Muscle of arm (tissue), 12 donors: Measurements from ENCODE around the gene CDC42. TPM values are rescaled to one million over a fixed set of nuclear protein-coding genes. Genes with fewer than 3 reads are reported as not detected.
"Not testable (repeated sequence)": the region's sequence is repeated elsewhere in the genome, so short reads cannot be mapped to it uniquely, and the experiment has no call there.

Experiments used
- DNase-seq: peaks from one replicate; pipeline ENCODE4 v3.0.0-alpha.2; 2013
- polyA plus RNA-seq, 12 donors: library from polyadenylated mRNA; unstranded; fragments of 120-200 nt; gene quantifications; one replicate each; pipeline ENCODE4 v1.2.1, GENCODE V29; 2013; ENCODE audit not compliant: insufficient read length in 12 of 12

The CDC42 gene
- polyA plus RNA-seq, 12 donors, result 200 to 2,247 (median 254) TPM

DNA sequence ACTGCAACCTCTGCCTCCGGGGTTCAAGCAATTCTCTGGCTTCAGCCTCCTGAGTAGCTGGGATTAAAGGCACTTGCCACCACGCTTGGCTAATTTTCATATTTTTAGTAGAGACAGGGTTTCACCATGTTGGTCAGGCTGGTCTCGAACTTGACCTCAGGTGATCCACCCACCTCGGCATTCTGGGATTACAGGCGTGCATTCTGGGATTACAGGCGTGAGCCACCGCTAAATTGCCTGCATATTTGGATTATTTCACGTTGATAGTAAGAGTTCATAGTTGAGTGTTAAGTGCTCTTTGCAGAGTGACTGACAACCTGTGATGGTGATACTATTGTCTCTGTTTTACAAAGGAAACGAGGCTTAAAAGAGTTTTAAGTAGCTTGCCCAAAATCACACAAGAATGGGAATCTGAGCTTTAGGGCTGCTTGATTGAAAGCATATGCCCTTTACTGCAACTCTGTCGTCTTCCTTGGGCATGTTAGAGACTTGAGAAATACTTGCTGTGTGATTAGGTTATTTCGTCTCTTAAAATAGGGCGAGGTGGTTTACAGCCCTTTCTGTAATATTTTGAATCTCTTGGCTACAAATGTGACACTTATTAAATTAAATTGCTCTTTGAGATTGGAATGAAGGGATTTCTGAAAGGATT, 12.4 kb downstream of the CDC42 start:
- no peak for DNase-seq

GRCh38 chr1:22071511-22071910, 19.0 kb downstream of the CDC42 start:
- no peak for DNase-seq

GRCh38 chr1:22074803-22075202, 22.3 kb downstream of the CDC42 start:
- DNase-seq, result no peak

GRCh38 chr1:22075718-22076117, 23.2 kb downstream of the CDC42 start:
- no peak for DNase-seq

DNA sequence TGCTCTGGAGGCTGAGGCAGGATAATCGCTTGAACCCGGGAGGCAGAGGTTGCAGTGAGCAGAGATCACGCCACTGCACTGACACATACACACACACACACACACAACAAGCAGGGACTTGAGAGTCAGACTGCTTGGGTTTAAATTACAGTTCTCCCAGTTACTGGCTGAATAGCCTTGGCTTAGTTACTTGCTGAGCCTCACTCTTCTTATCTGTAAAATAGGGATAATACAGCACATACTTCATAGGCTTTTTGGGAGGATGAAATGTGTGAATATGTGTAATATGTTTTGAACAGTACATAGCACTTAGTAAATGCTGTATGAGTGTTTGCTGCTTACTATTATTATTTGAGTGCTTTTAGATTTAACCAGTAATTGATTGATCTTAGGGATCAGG, 23.8 kb downstream of the CDC42 start:
- no peak for DNase-seq

GRCh38 chr1:22077728-22078127, 25.2 kb downstream of the CDC42 start:
- DNase-seq, result no peak

DNA sequence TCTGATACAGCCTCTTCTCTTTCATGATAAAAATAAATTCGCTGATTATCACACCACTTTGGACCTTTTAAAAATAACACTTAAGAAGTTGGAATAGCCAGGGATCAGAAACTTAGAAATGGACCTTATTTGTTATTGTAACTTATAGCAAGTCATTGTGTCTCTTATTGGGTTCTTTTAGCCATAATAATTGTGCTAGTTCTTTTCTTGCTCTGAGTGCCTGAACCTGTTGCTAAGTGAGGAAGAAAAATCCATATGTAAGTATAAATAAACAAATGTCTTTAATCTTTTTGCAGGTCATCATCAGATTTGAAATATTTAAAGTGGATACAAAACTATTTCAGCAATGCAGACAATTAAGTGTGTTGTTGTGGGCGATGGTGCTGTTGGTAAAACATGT, 25.6 kb downstream of the CDC42 start:
- no peak for DNase-seq

DNA sequence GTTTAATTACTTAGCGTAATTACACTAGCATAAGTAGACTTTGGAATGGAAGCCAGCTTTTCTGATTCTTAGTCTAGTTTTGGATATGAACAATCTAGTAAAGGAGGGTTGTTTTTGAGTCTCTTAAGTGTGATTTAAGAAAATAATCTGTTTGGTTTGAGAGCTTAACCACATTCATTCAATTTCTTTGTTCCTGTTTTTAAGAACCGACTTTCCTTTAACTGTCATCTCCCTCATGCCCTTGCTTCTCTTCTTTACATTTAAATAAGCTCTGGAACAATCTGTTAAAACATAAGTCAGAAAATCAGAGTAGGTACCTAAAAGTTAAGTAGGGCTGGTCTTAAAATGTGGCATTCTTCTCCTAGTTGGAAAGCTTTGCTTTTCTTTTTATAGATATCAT, 27.7 kb downstream of the CDC42 start:
- no peak for DNase-seq

DNA sequence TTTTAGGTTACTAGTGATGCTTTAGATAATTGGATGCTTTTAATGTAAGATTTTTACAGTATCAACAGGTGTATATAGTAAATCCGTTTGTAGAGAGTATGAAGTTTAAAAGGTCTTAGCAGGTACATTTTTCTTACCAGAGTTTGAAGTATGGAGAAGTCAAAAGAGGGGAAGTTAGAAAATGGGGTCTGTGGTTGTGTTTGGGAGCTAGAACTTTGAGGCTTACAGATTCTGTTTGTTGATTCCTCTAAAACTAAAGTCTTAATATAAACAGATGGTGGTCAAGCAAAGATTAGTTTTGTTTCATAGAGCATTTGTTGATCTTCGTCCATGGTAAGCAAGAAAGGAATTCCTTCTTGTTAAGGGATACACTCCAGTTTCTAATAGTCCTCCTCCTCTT, 35.8 kb downstream of the CDC42 start:
- DNase-seq, result no peak

GRCh38 chr1:22089134-22089571, 36.6 kb downstream of the CDC42 start:
- DNase-seq, result no peak

GRCh38 chr1:22089787-22090186, 37.3 kb downstream of the CDC42 start:
- no peak for DNase-seq

- no peak for DNase-seq
Measured at GRCh38 chr1:22090867-22091266, 38.4 kb downstream of the CDC42 start.

DNA sequence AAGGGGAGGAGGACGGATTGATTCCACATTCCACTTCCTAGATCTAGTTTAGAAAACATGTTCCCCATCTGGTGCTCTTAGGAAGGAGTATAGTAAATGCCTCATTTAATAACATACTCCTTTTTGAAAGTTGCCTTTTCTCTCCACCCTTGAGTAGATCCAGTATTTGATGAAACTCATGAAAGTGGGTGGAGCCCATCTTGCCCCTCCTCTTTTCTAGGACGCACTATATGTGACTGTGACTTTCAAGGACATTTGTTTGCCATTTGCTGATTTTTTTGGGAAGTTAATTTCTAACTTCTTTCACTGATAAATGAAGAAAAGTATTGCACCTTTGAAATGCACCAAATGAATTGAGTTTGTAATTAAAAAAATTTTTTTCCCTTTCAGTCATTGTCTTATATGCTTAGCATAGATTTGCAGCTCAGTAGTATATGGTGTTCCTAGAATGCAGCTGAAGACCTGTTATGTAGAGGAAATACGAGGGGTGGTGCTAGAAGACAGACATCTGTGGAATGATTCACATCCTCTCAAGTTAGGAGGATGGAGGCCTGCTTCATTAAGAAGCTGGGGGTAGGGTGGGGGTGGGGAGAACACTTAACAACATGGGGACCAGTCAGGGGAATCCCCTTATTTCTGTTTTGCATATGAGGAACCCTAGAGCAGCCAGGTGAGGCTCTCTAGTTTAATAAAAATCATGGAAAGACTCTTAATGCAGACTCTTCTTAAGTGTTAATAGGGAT, 39.7 kb downstream of the CDC42 start:
- not testable (repeated sequence) for DNase-seq

DNA sequence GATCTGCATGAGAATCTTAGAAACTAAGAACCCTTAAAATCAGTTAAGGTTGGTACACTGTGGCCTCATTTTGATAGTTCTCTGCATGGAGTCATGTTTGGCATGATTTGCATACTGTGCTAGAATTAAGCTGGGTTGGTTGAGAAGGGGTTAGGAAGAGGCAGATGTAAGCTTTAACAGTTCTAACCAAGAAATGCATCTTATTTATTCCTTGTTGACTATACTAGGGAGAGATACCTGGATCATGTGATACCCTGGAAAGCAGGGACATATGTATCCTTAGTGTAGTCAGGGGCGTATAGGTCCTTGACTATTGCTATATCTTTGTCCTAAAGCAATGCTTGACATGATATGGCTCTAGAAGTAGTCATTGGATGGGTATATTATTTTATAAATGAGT, 41.0 kb downstream of the CDC42 start:
- no peak for DNase-seq

GRCh38 chr1:22096036-22096435, 43.5 kb downstream of the CDC42 start:
- no peak for DNase-seq

- no peak for DNase-seq
Measured at GRCh38 chr1:22096463-22096862, 44.0 kb downstream of the CDC42 start.

GRCh38 chr1:22098752-22099151, 46.2 kb downstream of the CDC42 start:
- DNase-seq, result no peak

DNA sequence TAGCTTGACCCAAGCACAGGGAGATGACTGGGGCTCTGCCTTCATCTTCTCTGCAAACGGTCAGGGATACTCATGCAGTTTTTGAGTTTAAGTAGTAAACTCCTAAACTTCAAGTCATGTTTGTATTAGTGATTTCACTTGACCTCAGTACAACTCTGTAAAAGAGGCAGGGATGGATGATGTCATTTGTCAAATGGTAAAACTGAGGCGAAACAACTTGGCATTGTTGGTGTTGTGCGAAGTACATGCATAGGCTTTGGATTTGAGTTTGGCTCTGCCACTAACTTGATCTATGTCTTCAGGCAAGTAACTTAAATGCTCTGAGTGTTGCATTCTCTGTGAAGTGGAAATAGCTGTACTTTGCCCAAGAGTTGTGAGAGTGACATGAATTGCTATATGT, 47.7 kb downstream of the CDC42 start:
- DNase-seq, result no peak

GRCh38 chr1:22101199-22101598, 48.7 kb downstream of the CDC42 start:
- no peak for DNase-seq

DNA sequence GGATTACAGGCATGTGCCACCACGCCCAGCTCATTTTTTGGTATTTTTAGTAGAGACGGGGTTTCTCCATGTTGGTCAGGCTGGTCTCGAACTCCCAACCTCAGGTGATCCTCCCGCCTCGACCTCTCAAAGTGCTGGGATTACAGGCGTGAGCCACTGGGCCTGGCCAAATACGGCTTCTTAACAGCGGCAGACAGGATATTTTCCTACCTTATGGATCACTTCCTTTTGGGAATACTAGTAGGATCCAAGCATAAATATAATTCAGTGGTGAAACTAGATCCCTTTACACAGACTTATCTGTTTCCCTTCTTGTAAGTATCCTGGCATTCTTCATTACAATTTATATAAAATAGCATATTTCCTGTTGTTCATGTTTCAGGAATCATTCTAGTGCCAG, 49.5 kb downstream of the CDC42 start:
- DNase-seq, result no peak

DNA sequence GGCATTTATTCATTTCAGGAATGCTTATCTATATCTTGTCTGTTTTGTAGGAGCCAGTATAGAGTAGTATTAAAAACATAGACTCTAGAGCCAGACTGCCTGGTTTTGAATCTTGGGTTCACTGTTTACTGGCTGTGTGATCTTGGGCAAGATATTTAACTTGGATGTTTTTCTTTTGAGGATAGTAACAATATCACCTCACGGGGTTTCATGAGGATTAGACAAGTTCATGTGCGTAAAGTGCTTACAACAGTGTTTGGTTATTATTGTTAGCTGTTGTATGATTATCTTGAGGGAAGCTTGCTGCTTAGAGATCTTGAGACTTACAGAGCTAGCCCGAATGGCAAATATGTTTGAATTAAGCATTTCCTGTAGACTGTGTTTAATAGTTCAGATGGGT, 50.2 kb downstream of the CDC42 start:
- DNase-seq, result no peak

- no peak for DNase-seq
Measured at GRCh38 chr1:22104094-22104493, 51.6 kb downstream of the CDC42 start.

- no peak for DNase-seq
Measured at GRCh38 chr1:22104865-22105437, 52.4 kb downstream of the CDC42 start.
